Heart left ventricle (tissue), 16 donors: ENCODE data around the gene PTPRN2. TPM values are rescaled to one million over a fixed set of nuclear protein-coding genes. Genes with fewer than 3 reads are reported as not detected.

Experiments used
- ATAC-seq, 4 donors: fragments of 200-7000 bp; cut with Tn5 transposase; one replicate each; pipeline ENCODE4 v1.9.1; 2020 to 2022; ENCODE audit warnings: moderate library complexity in 4 of 4, mild to moderate bottlenecking in 3 of 4, moderate number of reproducible peaks in 1 of 4
- DNase-seq, 5 donors: peaks; one replicate each; pipeline ENCODE4 v3.0.0-alpha.2; 2020
- H3K27ac ChIP-seq, 12 donors: fragments of 200-600 bp; sonication (generic) in 4 of 12; one replicate each; pipeline versions ENCODE4 v1.5.0 to v1.8.0; 2016 to 2022; ENCODE audit warnings: mild to moderate bottlenecking in 2 of 12
- H3K27me3 ChIP-seq, 9 donors: fragments of 200-600 bp; sonication (generic) in 2 of 9; one replicate each; pipeline versions ENCODE4 v1.5.1 to v1.8.0; 2016 to 2022; ENCODE audit warnings: mild to moderate bottlenecking in 3 of 9
- H3K36me3 ChIP-seq, 9 donors: fragments of 200-600 bp; sonication (generic) in 2 of 9; one replicate each; pipeline versions ENCODE4 v1.5.0 to v1.8.0; 2018 to 2022; ENCODE audit warnings: mild to moderate bottlenecking in 2 of 9
- H3K4me1 ChIP-seq, 12 donors: fragments of 200-600 bp; sonication (generic) in 4 of 12; one replicate each; pipeline versions ENCODE4 v1.5.0 to v1.8.0; 2016 to 2022; ENCODE audit warnings: mild to moderate bottlenecking in 3 of 12
- H3K4me3 ChIP-seq, 12 donors: fragments of 200-600 bp; sonication (generic) in 4 of 12; one replicate each; pipeline versions ENCODE4 v1.5.0 to v1.8.0; 2017 to 2022; ENCODE audit warnings: mild to moderate bottlenecking in 9 of 12, moderate library complexity in 4 of 12
- H3K9me3 ChIP-seq, 12 donors: fragments of 200-600 bp; sonication (generic) in 4 of 12; one replicate each; pipeline versions ENCODE4 v1.5.0 to v1.8.0; 2016 to 2022; ENCODE audit warnings: mild to moderate bottlenecking in 1 of 12
- POLR2A ChIP-seq, 2 donors: fragments of 450-650 bp; IDR thresholded peaks; one replicate each; pipeline ENCODE4 v1.6.1; 2017; ENCODE audit warnings: antibody characterized with exemption in 2 of 2, mild to moderate bottlenecking in 2 of 2, moderate library complexity in 2 of 2
- WGBS, 4 donors: extraction: QIAGEN DNeasy Blood & Tissue Kit in 2 of 4; methylation state at CpG; one replicate each; pipeline versions ENCODE4 v1.1.5 to v1.1.7; 2013 to 2018; 5-methylcytosine and 5-hydroxymethylcytosine counted together
- intact Hi-C, 10 donors: fragments of 100-400 bp; cut with DNase I; formaldehyde crosslinking; loops; one replicate each; pipeline versions ENCODE4 v1.11.1 to v1.14.2; 2022
- polyA plus RNA-seq, 2 donors: library from polyadenylated mRNA; stranded (reverse); fragments of 200-250 nt; gene quantifications; one replicate each; pipeline ENCODE4 v1.2.3, GENCODE V29; 2013
- total RNA-seq, 9 donors: library from RNA; depleted of rRNA in 2 of 9; stranded (reverse); fragments of >200 nt in 2 of 9; fragmentation: NEBNext Ultra II Directional in 3 of 9; extraction: Animal tissue kit (Norgen Biotek cat#: 25700) in 3 of 9; gene quantifications; one replicate each; pipeline versions ENCODE4 v1.1.0 to v1.2.4, GENCODE V29; 2016 to 2023
- TF ChIP-seq, protein P1 (sequence below), 12 donors: fragments of 200-600 bp; sonication (generic) in 4 of 12; IDR thresholded peaks; one replicate each; pipeline versions ENCODE4 v1.5.0 to v1.8.0; 2018 to 2022; ENCODE audit warnings: antibody characterized with exemption in 12 of 12, mild to moderate bottlenecking in 5 of 12
- donor health status: ischemic (EF 13 %, LVEDD 7.1; RV severe dilation, severe dysfunction).
- donor health status: healthy with polysubstance abuse.
- donor health status: DM: no; HTN: yes; CAD: no.
- donor health status: DM: no; HTN: no; CAD: no.
- donor health status: ischemic (EF 25% LVEDD 6.9; RV normal size, moderate dysfunction).
- donor health status: ischemic (EF 25% LVEDD 5.7; RV mildly dilated, moderate dysfunction).
- donor health status: healthy.
- donor health status: DM: yes; HTN: yes; CAD: no.
- donor health status: ischemic (EF 35%, LVEDD 5.7; RV mildly dilated, moderate dysfunction).
- donor health status: nonischemic (EF 11% LVEDD 7.7; RV severe dilation, severe dysfunction).
- donor health status: DM: yes; HTN: yes; CAD: no.
- donor health status: PGD.
- donor health status: ischemic (EF 29% LVEDD 5.4; RV normal size, mild dysfunction).
- donor health status: nonischemic (EF 23%, LVEDD 6.1; RV moderate dilation, normal function).

PTPRN2 gene
- total and polyA plus RNA-seq, 11 donors, result 0.61 to 2.3 (median 1.3) TPM

- H3K4me3 ChIP-seq, result no peak overlapping the region
- no peaks in the 10 kb centered on the region for H3K27me3 ChIP-seq
- no peaks in the 10 kb centered on the region for H3K4me1 ChIP-seq
- H3K9me3 ChIP-seq, result no peaks in the 10 kb centered on the region
- WGBS, 4 donors, result 90 to 96% (median 92%) methylated on average over 13 of the region's 13 CpGs
- DNase-seq, result peak in 1 of 5 donors; percentile 44
- H3K27ac ChIP-seq, result no peak overlapping the region
- intact Hi-C loops, result no loop called here
- no peak for TF ChIP-seq POLR2A (IDR thresholded peaks at IDR 0.05)
- TF ChIP-seq, protein P1, sequence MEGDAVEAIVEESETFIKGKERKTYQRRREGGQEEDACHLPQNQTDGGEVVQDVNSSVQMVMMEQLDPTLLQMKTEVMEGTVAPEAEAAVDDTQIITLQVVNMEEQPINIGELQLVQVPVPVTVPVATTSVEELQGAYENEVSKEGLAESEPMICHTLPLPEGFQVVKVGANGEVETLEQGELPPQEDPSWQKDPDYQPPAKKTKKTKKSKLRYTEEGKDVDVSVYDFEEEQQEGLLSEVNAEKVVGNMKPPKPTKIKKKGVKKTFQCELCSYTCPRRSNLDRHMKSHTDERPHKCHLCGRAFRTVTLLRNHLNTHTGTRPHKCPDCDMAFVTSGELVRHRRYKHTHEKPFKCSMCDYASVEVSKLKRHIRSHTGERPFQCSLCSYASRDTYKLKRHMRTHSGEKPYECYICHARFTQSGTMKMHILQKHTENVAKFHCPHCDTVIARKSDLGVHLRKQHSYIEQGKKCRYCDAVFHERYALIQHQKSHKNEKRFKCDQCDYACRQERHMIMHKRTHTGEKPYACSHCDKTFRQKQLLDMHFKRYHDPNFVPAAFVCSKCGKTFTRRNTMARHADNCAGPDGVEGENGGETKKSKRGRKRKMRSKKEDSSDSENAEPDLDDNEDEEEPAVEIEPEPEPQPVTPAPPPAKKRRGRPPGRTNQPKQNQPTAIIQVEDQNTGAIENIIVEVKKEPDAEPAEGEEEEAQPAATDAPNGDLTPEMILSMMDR (IDR thresholded peaks at IDR 0.05), result no peak
- H3K36me3 ChIP-seq, result peaks cover 0 to 24% (median 4%) of the 10 kb centered on the region in 9 donors
- ATAC-seq, result no peak
Measured at GRCh38 chr7:157551325-157552070, 1036.1 kb downstream of the PTPRN2 start.

DNA sequence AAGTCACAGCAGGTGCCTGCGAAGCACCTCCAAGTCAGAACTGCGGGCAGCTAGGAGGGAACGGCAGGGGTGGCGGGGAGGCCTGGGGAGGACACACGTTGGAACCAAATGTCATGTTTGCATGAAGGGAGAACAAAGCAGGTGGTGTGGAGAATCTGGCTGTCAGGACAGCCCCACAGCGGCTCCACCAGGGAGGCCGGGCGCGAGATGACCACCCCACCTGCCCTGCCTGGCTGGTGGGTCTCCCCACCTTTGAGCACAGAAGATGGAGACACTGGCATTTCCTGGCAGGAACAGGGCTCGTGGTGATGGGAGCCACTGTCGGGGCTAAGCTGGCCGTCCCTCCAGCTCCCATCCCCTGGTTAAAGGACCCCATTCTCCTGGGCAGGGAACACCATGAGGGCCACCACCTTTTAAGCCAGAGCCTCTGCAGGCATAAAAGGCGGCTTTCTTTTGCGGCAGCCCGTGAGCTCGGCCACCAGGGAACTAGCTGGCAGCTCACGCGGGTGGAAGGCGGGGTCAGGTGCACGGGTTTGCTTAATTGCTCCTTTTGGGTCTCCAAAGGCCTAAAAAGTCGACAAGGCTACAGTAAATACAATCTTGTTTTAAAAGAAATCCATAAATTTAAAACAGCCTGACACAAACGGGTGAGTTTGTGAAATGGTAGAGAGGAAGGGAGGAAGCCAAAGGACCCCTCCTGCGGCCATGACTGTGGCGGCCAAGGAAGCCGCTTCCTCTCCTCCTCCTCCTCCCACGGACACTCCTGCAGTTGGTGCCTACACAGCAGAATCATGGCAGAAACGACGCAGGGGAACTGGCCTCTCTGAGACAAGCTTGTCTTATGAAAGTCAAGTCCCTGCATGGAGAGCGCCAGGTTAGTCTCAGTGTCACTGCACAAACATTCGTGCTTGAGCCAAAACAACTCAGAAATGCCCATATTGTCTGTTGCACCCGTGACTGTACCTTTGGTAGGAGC lies 1037.0 kb downstream of the PTPRN2 start:
- Histone ChIP-seq H3K4me3 (no peak overlapping the region), H3K36me3 (peaks cover 0 to 28% (median 4%) of the 10 kb centered on the region in 9 donors), H3K4me1 (no peaks in the 10 kb centered on the region), H3K27ac (no peak overlapping the region), H3K9me3 (no peaks in the 10 kb centered on the region), H3K27me3 (no peaks in the 10 kb centered on the region)
- TF ChIP-seq POLR2A (IDR thresholded peaks at IDR 0.05), result no peak
- TF ChIP-seq, protein P1 (IDR thresholded peaks at IDR 0.05), result no peak
- ATAC-seq, result no peak
- intact Hi-C loops, result no loop called here
- peak in 1 of 5 donors; percentile 25 for DNase-seq
- WGBS, 4 donors, result 87 to 89% (median 89%) methylated on average over 30 to 31 of the region's 31 CpGs

DNA sequence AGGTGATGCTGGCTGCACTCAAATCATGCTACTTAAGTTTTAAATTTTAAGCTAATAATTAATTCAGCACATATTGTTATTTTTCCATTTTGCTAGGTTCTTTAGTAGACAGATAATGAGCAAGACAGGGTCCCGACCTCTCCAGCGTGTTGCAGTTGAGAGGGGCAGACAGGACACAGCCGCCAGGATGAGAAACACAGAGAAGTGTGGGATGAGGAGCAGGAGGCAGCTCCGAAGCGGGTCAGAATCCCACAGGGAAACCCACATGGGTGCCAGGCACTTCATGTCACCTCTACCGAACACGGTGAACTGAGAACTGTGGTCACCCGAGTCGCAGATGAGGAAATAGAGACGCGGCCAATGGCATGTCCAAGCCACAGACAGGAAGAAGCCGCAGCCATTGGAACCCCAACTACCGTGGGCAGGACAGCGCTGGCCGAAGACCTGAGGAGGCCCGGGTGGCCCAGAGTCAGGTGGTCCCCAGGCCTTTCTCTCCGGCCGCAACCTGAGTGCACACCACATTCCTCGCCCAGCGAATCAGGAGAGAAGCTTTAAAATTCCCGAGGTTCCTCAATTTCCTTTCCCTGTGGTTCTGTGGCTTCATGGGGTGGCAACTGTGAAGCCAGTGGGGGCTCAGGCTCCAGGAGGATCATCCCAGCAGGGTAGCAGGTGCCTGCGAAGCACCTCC lies 1037.9 kb downstream of the PTPRN2 start:
- no peak overlapping the region for H3K27ac ChIP-seq
- 92 to 97% (median 95%) methylated on average over 17 to 22 of the region's 22 CpGs for WGBS, 4 donors
- no peak for ATAC-seq
- intact Hi-C loops, result no loop called here
- no peak for TF ChIP-seq POLR2A (IDR thresholded peaks at IDR 0.05)
- TF ChIP-seq, protein P1 (IDR thresholded peaks at IDR 0.05), result no peak
- H3K4me3 ChIP-seq, result no peak overlapping the region
- no peaks in the 10 kb centered on the region for H3K27me3 ChIP-seq
- no peaks in the 10 kb centered on the region for H3K9me3 ChIP-seq
- DNase-seq, result no peak
- H3K36me3 ChIP-seq, result peaks cover 0 to 28% (median 4%) of the 10 kb centered on the region in 9 donors
- no peaks in the 10 kb centered on the region for H3K4me1 ChIP-seq
